K562 (cell line): ENCODE results near the gene CD300C. TPM values are rescaled to one million over a fixed set of nuclear protein-coding genes. Genes with fewer than 3 reads are reported as not detected.

Experiments used
- CREB5 ChIP-seq: fragments of 250-450 bp; sonication (Bioruptor Pico); IDR thresholded peaks from 2 replicates; pipeline ENCODE4 v1.5.0; 2020; ENCODE audit warnings: mild to moderate bottlenecking
- ESRRA ChIP-seq: fragments of 450-650 bp; IDR thresholded peaks from 2 replicates; pipeline ENCODE4 v1.6.1; 2014; ENCODE audit warnings: low read depth, mild to moderate bottlenecking, moderate library complexity, borderline replicate concordance
- ETV1 ChIP-seq: fragments of 450-650 bp; conservative IDR thresholded peaks from 2 replicates; pipeline ENCODE4 v1.6.1; 2016; ENCODE audit warnings: missing genetic modification characterization, control low read depth, low read depth, missing compliant biosample characterization
- FOXP4 ChIP-seq: sonication (generic); formaldehyde crosslinking; IDR thresholded peaks from 2 replicates; pipeline ENCODE4 v1.8.0; 2022; ENCODE audit warnings: mild to moderate bottlenecking, missing genetic modification reagents, borderline replicate concordance
- MLLT1 ChIP-seq, 2 experiments: fragments of 450-650 bp; IDR thresholded peaks; 2 replicates each; pipeline ENCODE4 v1.6.1; 2016
- MYBL2 ChIP-seq, 2 experiments: fragments of 450-650 bp in 1 of 2; sonication (generic) in 1 of 2; formaldehyde crosslinking in 1 of 2; IDR thresholded peaks; 2 replicates each; pipeline versions ENCODE4 v1.6.1 to v1.8.1; 2017 to 2022; ENCODE audit warnings: borderline replicate concordance in 1 of 2, inconsistent platforms in 1 of 2, low read depth in 1 of 2, mild to moderate bottlenecking in 1 of 2, missing genetic modification reagents in 1 of 2, moderate library complexity in 1 of 2
- NFE2 ChIP-seq: IDR thresholded peaks from 2 replicates; pipeline ENCODE4 v1.6.1; 2014; ENCODE audit warnings: antibody characterized with exemption, low read depth
- NRF1 ChIP-seq, 2 experiments: fragments of 450-650 bp; IDR thresholded peaks in 1 of 2; conservative IDR thresholded peaks in 1 of 2; 2 replicates each; pipeline ENCODE4 v1.6.1; 2014; ENCODE audit warnings: mild to moderate bottlenecking in 2 of 2
- PCBP2 ChIP-seq: fragments of 200-400 bp; formaldehyde crosslinking; IDR thresholded peaks from 2 replicates; pipeline ENCODE4 v1.6.1; 2018; ENCODE audit warnings: low read length, low read depth, mild to moderate bottlenecking, moderate library complexity; ENCODE audit not compliant: poor library complexity, severe bottlenecking
- PTRF ChIP-seq: fragments of 450-650 bp; IDR thresholded peaks from 2 replicates; pipeline ENCODE4 v1.6.1; 2016; ENCODE audit warnings: mild to moderate bottlenecking, missing genetic modification characterization, missing compliant biosample characterization
- SIRT6 ChIP-seq: IDR thresholded peaks from one replicate; pipeline ENCODE4 v1.6.1; 2012; ENCODE audit warnings: low read depth, mild to moderate bottlenecking, control low read depth, inconsistent platforms, low read length, moderate library complexity
- SRSF1 ChIP-seq: fragments of 200-400 bp; formaldehyde crosslinking; IDR thresholded peaks from 2 replicates; pipeline ENCODE4 v1.6.1; 2017; ENCODE audit warnings: mild to moderate bottlenecking, low read depth, low read length, moderate library complexity
- ZNF277 ChIP-seq: fragments of 250-450 bp; sonication (Bioruptor Pico); IDR thresholded peaks from 2 replicates; pipeline ENCODE4 v1.8.0; 2022; ENCODE audit warnings: inconsistent platforms, mild to moderate bottlenecking, moderate library complexity, borderline replicate concordance
- ZNF507 ChIP-seq: conservative IDR thresholded peaks from 2 replicates; pipeline ENCODE4 v1.6.1; 2017; ENCODE audit warnings: missing genetic modification characterization, missing compliant biosample characterization
- ZNF740 ChIP-seq, 3 experiments: fragments of 200-800 bp in 1 of 3; sonication (Bioruptor generic) in 1 of 3; sonication (generic) in 1 of 3; formaldehyde crosslinking in 1 of 3; IDR thresholded peaks; 2 replicates each; pipeline versions ENCODE4 v1.6.1 to v1.8.0; 2016 to 2022; ENCODE audit warnings: mild to moderate bottlenecking in 2 of 3, missing compliant biosample characterization in 2 of 3, missing genetic modification characterization in 2 of 3, missing genetic modification reagents in 1 of 3
- ZZZ3 ChIP-seq: fragments of 450-650 bp; IDR thresholded peaks from 2 replicates; pipeline ENCODE4 v1.6.1; 2016; ENCODE audit warnings: antibody characterized with exemption, mild to moderate bottlenecking, moderate library complexity
- polyA plus RNA-seq, 8 experiments: library from polyadenylated mRNA; depleted of rRNA in 4 of 8; stranded (reverse) in 5 of 8; unstranded in 3 of 8; fragments of >200 nt; fragmentation: Nextera tagmentation in 2 of 8; fragmentation: Illumina TruSeq in 1 of 8; extraction: Ambion mirVana in 2 of 8; extraction: Trizol in 1 of 8; gene quantifications; 2 replicates each; pipeline versions ENCODE4 v1.2.1 to v1.2.3, GENCODE V29; 2011 to 2014; ENCODE audit warnings: inconsistent platforms in 1 of 8, missing spikeins in 1 of 8
- total RNA-seq, 7 experiments: library from RNA; depleted of rRNA in 6 of 7; stranded (reverse); fragments of >200 nt in 6 of 7; fragmentation: Illumina TruSeq in 2 of 7; extraction: Trizol in 2 of 7; gene quantifications; 2 replicates each; pipeline versions ENCODE4 v1.2.1 to v1.2.3, GENCODE V29; 2011 to 2021; ENCODE audit warnings: low replicate concordance in 1 of 7

CD300C gene
- total and polyA plus RNA-seq, 9 of the 15 experiments (the other 6 are each of a cell fraction or from before 2014, with no cell fraction given): 0.04 to 0.16 (median 0.07) TPM; not detected in 6

GRCh38 chr17:74514632-74515334, 31.1 kb downstream of the CD300C start (continued):
- TF ChIP-seq ZNF277 (CRISPR knock-in tag): no peak
- TF ChIP-seq SRSF1: no peak
- TF ChIP-seq CREB5 (CRISPR knock-in tag): peak; percentile 47; the same call in 1 of the 2 replicates
- no peak for TF ChIP-seq PCBP2
- no peak for TF ChIP-seq NFE2
- TF ChIP-seq ETV1 (tag): peak; percentile 43; the same call in 1 of the 2 replicates
- no peak for TF ChIP-seq ZNF507 (tag)
- peak; percentile 24; the same call in 1 of the 2 replicates for TF ChIP-seq ESRRA
- TF ChIP-seq ZNF740 (CRISPR knock-in tag; IDR thresholded peaks at IDR 0.05): 0 out of 2 replicates have a peak, but pooled peaks have one; percentile 27
- TF ChIP-seq ZNF740 (tag; IDR thresholded peaks at IDR 0.05): no peak
- TF ChIP-seq MYBL2 (IDR thresholded peaks at IDR 0.05; ENCODE audit: low read depth): peak; percentile 39; the same call in 1 of the 2 replicates
- 0 out of 2 replicates have a peak, but pooled peaks have one; percentile 4 for TF ChIP-seq MYBL2 (CRISPR knock-in tag; IDR thresholded peaks at IDR 0.05; ENCODE audit: borderline replicate concordance)
- peak; percentile 76; the same call in 1 of the 2 replicates for TF ChIP-seq FOXP4 (CRISPR knock-in tag)
- no peak for TF ChIP-seq SIRT6
- no peak for TF ChIP-seq NRF1 (conservative IDR thresholded peaks at IDR 0.05 in 1 of 2, IDR thresholded peaks at IDR 0.05 in 1 of 2)
- no peak for TF ChIP-seq PTRF (tag)
- no peak for TF ChIP-seq ZZZ3
- TF ChIP-seq MLLT1 (IDR thresholded peaks at IDR 0.05): peak in 1 of 2 experiments; percentile 45; a peak in 1 of 4 replicates
